ENCODE measurements around the gene TMEM69. TPM values are rescaled to one million over a fixed set of nuclear protein-coding genes. Genes with fewer than 3 reads are reported as not detected.

Gene TMEM69
- total and polyA plus RNA-seq, 4 donors, result 8.0 to 13.0 (median 12.0) TPM

DNA sequence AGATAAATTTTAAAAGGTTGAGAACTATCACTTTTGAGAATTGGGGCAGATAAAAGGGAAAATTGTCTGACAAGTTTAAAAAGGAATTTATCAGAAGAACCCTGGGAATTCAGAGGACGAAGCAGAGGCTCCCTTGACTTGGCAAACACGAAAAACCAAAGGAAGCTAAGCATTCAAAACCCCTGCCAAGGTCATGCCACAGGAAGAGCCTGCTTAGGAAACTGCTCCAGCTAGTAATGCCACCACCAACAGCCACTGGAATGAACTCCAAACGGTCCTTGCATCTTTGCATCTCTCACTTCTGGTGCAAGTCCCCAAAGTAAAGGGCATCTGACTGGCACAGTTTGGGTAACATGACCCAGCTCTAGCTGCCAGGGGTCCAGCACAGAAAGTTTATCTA is 8.9 kb upstream of the TMEM69 start:
- H3K36me3 ChIP-seq (ENCODE audit: control insufficient read depth in 4 of 4, insufficient read depth in 3 of 4, low read depth in 1 of 4, low read length in 3 of 4), result no peaks in the 10 kb centered on the region
- no peaks in the 10 kb centered on the region for H3K9me3 ChIP-seq (ENCODE audit: control insufficient read depth in 4 of 4, low read length in 3 of 4)
- TF ChIP-seq, protein P1, sequence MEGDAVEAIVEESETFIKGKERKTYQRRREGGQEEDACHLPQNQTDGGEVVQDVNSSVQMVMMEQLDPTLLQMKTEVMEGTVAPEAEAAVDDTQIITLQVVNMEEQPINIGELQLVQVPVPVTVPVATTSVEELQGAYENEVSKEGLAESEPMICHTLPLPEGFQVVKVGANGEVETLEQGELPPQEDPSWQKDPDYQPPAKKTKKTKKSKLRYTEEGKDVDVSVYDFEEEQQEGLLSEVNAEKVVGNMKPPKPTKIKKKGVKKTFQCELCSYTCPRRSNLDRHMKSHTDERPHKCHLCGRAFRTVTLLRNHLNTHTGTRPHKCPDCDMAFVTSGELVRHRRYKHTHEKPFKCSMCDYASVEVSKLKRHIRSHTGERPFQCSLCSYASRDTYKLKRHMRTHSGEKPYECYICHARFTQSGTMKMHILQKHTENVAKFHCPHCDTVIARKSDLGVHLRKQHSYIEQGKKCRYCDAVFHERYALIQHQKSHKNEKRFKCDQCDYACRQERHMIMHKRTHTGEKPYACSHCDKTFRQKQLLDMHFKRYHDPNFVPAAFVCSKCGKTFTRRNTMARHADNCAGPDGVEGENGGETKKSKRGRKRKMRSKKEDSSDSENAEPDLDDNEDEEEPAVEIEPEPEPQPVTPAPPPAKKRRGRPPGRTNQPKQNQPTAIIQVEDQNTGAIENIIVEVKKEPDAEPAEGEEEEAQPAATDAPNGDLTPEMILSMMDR (IDR thresholded peaks at IDR 0.05; ENCODE audit: low read depth, low read length, missing input control), result no peak
- TF ChIP-seq NR2F2 (IDR thresholded peaks at IDR 0.05), result peak; percentile 50
- no peak overlapping the region for H3K9ac ChIP-seq (ENCODE audit: low read depth in 1 of 2, low read length in 2 of 2)
- no peak overlapping the region for H3K27ac ChIP-seq (ENCODE audit: low read depth in 1 of 2, low read length in 2 of 2)
- DNase-seq (ENCODE audit: low spot score), result no peak
- H3K4me3 ChIP-seq (ENCODE audit: low read depth in 1 of 3, low read length in 3 of 3), result no peak overlapping the region
- WGBS, result 3% methylated on average over 3 of the region's 3 CpGs
- peaks cover 19 to 70% (median 56%) of the 10 kb centered on the region in 4 donors for H3K4me1 ChIP-seq (ENCODE audit: control insufficient read depth in 4 of 4, insufficient read depth in 4 of 4, low read length in 3 of 4)
- H3K27me3 ChIP-seq (ENCODE audit: control insufficient read depth in 4 of 4, insufficient read depth in 4 of 4, low read length in 3 of 4), result no peaks in the 10 kb centered on the region

DNA sequence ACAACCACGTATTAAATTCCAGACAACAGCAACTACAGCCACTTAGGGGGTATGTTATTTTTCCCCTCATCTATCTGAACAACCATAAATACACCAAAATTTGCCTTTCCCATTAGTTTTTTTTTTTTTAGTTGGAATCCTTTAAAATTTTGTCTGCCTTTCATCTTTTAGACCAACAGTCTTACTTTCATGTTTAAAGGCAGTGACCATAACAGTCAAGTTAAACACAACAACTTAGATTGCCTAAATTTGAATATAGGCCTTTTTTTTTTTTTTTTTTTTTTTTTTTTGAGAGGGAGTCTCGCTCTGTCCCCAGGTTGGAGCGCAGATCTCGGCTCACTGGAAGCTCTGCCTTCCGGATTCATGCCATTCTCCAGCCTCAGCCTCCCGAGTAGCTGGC is 5.0 kb upstream of the TMEM69 start:
- TF ChIP-seq, protein P2, sequence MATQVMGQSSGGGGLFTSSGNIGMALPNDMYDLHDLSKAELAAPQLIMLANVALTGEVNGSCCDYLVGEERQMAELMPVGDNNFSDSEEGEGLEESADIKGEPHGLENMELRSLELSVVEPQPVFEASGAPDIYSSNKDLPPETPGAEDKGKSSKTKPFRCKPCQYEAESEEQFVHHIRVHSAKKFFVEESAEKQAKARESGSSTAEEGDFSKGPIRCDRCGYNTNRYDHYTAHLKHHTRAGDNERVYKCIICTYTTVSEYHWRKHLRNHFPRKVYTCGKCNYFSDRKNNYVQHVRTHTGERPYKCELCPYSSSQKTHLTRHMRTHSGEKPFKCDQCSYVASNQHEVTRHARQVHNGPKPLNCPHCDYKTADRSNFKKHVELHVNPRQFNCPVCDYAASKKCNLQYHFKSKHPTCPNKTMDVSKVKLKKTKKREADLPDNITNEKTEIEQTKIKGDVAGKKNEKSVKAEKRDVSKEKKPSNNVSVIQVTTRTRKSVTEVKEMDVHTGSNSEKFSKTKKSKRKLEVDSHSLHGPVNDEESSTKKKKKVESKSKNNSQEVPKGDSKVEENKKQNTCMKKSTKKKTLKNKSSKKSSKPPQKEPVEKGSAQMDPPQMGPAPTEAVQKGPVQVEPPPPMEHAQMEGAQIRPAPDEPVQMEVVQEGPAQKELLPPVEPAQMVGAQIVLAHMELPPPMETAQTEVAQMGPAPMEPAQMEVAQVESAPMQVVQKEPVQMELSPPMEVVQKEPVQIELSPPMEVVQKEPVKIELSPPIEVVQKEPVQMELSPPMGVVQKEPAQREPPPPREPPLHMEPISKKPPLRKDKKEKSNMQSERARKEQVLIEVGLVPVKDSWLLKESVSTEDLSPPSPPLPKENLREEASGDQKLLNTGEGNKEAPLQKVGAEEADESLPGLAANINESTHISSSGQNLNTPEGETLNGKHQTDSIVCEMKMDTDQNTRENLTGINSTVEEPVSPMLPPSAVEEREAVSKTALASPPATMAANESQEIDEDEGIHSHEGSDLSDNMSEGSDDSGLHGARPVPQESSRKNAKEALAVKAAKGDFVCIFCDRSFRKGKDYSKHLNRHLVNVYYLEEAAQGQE (IDR thresholded peaks at IDR 0.05), result no peak
- TF ChIP-seq EGR1 (IDR thresholded peaks at IDR 0.05; ENCODE audit: low read depth in 2 of 2) (no peak), RAD21 (IDR thresholded peaks at IDR 0.05) (no peak), HNF4G (IDR thresholded peaks at IDR 0.05) (no peak), HNF4A (conservative IDR thresholded peaks at IDR 0.05) (no peak), TAF1 (conservative IDR thresholded peaks at IDR 0.05) (no peak)
- TF ChIP-seq, protein P1 (IDR thresholded peaks at IDR 0.05; ENCODE audit: low read depth, low read length, missing input control), result no peak
- TF ChIP-seq, protein P3, sequence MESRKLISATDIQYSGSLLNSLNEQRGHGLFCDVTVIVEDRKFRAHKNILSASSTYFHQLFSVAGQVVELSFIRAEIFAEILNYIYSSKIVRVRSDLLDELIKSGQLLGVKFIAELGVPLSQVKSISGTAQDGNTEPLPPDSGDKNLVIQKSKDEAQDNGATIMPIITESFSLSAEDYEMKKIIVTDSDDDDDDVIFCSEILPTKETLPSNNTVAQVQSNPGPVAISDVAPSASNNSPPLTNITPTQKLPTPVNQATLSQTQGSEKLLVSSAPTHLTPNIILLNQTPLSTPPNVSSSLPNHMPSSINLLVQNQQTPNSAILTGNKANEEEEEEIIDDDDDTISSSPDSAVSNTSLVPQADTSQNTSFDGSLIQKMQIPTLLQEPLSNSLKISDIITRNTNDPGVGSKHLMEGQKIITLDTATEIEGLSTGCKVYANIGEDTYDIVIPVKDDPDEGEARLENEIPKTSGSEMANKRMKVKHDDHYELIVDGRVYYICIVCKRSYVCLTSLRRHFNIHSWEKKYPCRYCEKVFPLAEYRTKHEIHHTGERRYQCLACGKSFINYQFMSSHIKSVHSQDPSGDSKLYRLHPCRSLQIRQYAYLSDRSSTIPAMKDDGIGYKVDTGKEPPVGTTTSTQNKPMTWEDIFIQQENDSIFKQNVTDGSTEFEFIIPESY (IDR thresholded peaks at IDR 0.05), result no peak
- peaks cover 16 to 52% (median 46%) of the 10 kb centered on the region in 4 donors for H3K4me1 ChIP-seq (ENCODE audit: control insufficient read depth in 4 of 4, insufficient read depth in 4 of 4, low read length in 3 of 4)
- H3K36me3 ChIP-seq (ENCODE audit: control insufficient read depth in 4 of 4, insufficient read depth in 3 of 4, low read depth in 1 of 4, low read length in 3 of 4), result no peaks in the 10 kb centered on the region
- H3K9me3 ChIP-seq (ENCODE audit: control insufficient read depth in 4 of 4, low read length in 3 of 4), result no peaks in the 10 kb centered on the region
- no peak overlapping the region for H3K4me3 ChIP-seq (ENCODE audit: low read depth in 1 of 3, low read length in 3 of 3)
- no peak overlapping the region for H3K27ac ChIP-seq (ENCODE audit: low read depth in 1 of 2, low read length in 2 of 2)
- no peaks in the 10 kb centered on the region for H3K27me3 ChIP-seq (ENCODE audit: control insufficient read depth in 4 of 4, insufficient read depth in 4 of 4, low read length in 3 of 4)
- 67% methylated on average over 6 of the region's 6 CpGs for WGBS
- no peak overlapping the region for H3K9ac ChIP-seq (ENCODE audit: low read depth in 1 of 2, low read length in 2 of 2)
- DNase-seq (ENCODE audit: low spot score), result no peak

Data from liver (tissue), 9 donors.